ACC112 (cell line): ENCODE results near the gene SETD3.

Experiments used
- H2AFZ ChIP-seq: fragments of 200-600 bp; sonication (generic); one replicate; pipeline ENCODE4 v1.6.0; 2017; ENCODE audit warnings: antibody characterized with exemption, low read length; ENCODE audit not compliant: unreplicated experiment
- H3K27ac ChIP-seq: fragments of 200-600 bp; sonication (generic); 2 replicates; pipeline ENCODE4 v1.5.1; 2014; ENCODE audit warnings: low read depth, mild to moderate bottlenecking, antibody characterized with exemption, low read length, moderate library complexity
- H3K27me3 ChIP-seq: fragments of 200-600 bp; sonication (generic); 2 replicates; pipeline ENCODE4 v1.6.1; 2014; ENCODE audit warnings: mild to moderate bottlenecking, antibody characterized with exemption, low read length, moderate library complexity, mixed read lengths; ENCODE audit not compliant: insufficient read depth
- H3K36me3 ChIP-seq: fragments of 200-600 bp; sonication (generic); 2 replicates; pipeline ENCODE4 v1.6.1; 2016; ENCODE audit warnings: mild to moderate bottlenecking, antibody characterized with exemption, low read length, moderate library complexity, mixed read lengths; ENCODE audit not compliant: insufficient read depth
- H3K4me1 ChIP-seq: fragments of 200-600 bp; sonication (generic); one replicate; pipeline ENCODE4 v1.6.1; 2016; ENCODE audit warnings: low read length, mixed read lengths; ENCODE audit not compliant: insufficient read depth, unreplicated experiment, control insufficient read depth
- H3K4me3 ChIP-seq: fragments of 200-600 bp; sonication (generic); 2 replicates; pipeline ENCODE4 v1.5.1; 2014; ENCODE audit warnings: mild to moderate bottlenecking, low read depth, low read length
- H3K79me2 ChIP-seq: fragments of 200-600 bp; sonication (generic); one replicate; pipeline ENCODE4 v1.6.0; 2016; ENCODE audit warnings: low read length; ENCODE audit not compliant: control insufficient read depth, unreplicated experiment, insufficient read depth

The SETD3 gene

GRCh38 chr14:99381688-99382060, 99.0 kb downstream of the SETD3 start:
- H3K27ac ChIP-seq: no peak overlapping the region

GRCh38 chr14:99380991-99381687, 99.5 kb downstream of the SETD3 start:
- no peak overlapping the region for H3K27ac ChIP-seq
- H3K36me3 ChIP-seq: no peaks in the 10 kb centered on the region
- H3K27me3 ChIP-seq: peaks cover 29% of the 10 kb centered on the region
- H3K4me1 ChIP-seq: peaks cover 9% of the 10 kb centered on the region
- no peaks in the 10 kb centered on the region for H3K79me2 ChIP-seq
- no peak overlapping the region for H3K4me3 ChIP-seq
- H2AFZ ChIP-seq: no peak overlapping the region

More at GRCh38 chr14:99381688-99382060, 99.0 kb downstream of the SETD3 start:
- Histone ChIP-seq H3K4me1 (peaks cover 9% of the 10 kb centered on the region), H3K27me3 (peaks cover 34% of the 10 kb centered on the region), H3K79me2 (no peaks in the 10 kb centered on the region), H2AFZ (no peak overlapping the region), H3K4me3 (no peak overlapping the region), H3K36me3 (no peaks in the 10 kb centered on the region)

DNA sequence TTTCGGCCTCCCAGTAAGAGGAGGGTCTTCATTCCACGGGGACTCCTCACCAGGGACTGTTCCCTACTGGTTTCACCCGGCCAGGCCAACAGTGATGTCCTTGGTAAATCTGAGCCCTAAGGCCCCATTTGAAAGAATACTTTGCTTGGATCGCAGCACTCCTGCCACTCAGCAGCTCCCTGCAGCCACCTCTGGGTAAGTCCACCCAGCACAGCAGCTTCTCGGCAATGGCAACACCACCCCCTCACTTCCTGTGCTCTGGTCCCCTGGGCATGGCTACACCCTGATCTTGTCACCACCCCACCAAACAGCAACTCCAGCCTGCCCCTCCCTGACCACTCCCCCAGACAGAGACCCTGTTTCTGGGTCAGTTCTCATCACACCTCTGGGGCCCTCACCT, 100.3 kb downstream of the SETD3 start:
- Histone ChIP-seq H2AFZ (no peak overlapping the region), H3K36me3 (no peaks in the 10 kb centered on the region), H3K4me3 (no peak overlapping the region), H3K79me2 (no peaks in the 10 kb centered on the region), H3K27ac (no peak overlapping the region), H3K4me1 (peaks cover 9% of the 10 kb centered on the region), H3K27me3 (peaks cover 21% of the 10 kb centered on the region)

DNA sequence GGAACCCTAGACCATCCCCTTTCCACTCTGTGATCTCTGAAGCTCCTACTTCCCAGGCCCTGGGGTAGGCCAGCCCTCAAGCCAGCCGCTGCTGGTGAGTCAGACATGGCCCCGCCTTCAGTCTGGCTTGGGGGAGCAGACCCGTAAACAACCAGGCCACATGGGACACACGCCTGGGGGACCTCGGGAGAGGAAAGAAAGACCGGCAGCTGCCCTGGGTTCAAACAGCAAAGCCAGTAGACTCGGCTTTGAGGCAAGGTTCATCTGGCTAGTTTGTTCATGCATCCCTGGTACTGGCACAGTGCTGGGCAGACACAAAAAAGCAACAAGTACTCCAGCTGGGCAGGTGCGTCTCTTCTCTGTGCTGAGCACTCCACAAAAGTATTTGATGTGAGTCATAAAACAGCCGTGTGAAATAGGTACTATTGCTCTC, 101.9 kb downstream of the SETD3 start:
- Histone ChIP-seq H3K36me3 (no peaks in the 10 kb centered on the region), H3K4me3 (no peak overlapping the region), H3K27me3 (peaks cover 12% of the 10 kb centered on the region), H3K27ac (no peak overlapping the region), H3K4me1 (peaks cover 9% of the 10 kb centered on the region), H3K79me2 (no peaks in the 10 kb centered on the region), H2AFZ (peak overlapping the region; percentile 4)

DNA sequence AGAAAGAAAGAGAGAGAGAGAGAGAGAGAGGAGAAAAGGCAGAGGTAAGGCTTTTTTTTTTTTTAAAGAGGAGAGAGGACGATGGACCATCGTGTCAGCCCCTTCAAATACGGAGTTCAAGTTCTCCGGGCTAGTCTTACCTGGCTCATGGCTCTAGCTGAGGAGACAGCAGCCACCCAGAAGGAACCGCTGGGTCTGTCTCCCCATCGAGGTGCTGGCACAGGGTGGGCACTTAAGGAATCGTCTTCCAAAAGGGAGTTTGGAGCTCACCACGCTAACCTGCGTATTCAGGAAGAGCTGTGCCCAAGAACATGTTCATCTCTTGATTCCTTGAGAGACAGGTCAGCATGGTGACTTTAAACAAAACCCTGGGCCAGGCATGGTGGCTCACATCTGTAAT, 102.7 kb downstream of the SETD3 start:
- peaks cover 9% of the 10 kb centered on the region for H3K4me1 ChIP-seq
- no peaks in the 10 kb centered on the region for H3K36me3 ChIP-seq
- H3K4me3 ChIP-seq: no peak overlapping the region
- no peak overlapping the region for H3K27ac ChIP-seq
- H3K79me2 ChIP-seq: no peaks in the 10 kb centered on the region
- peaks cover 13% of the 10 kb centered on the region for H3K27me3 ChIP-seq
- H2AFZ ChIP-seq: no peak overlapping the region

GRCh38 chr14:99374964-99375363, 105.7 kb downstream of the SETD3 start:
- H3K4me3 ChIP-seq: no peak overlapping the region
- no peak overlapping the region for H3K27ac ChIP-seq
- H3K79me2 ChIP-seq: no peaks in the 10 kb centered on the region
- H3K27me3 ChIP-seq: peaks cover 26% of the 10 kb centered on the region
- H2AFZ ChIP-seq: no peak overlapping the region
- peaks cover 7% of the 10 kb centered on the region for H3K4me1 ChIP-seq
- no peaks in the 10 kb centered on the region for H3K36me3 ChIP-seq

GRCh38 chr14:99363616-99364290, 116.9 kb downstream of the SETD3 start:
- Histone ChIP-seq H3K36me3 (no peaks in the 10 kb centered on the region), H3K4me1 (no peaks in the 10 kb centered on the region), H3K79me2 (no peaks in the 10 kb centered on the region), H3K27ac (no peak overlapping the region), H2AFZ (no peak overlapping the region), H3K4me3 (no peak overlapping the region), H3K27me3 (peaks cover 12% of the 10 kb centered on the region; the same call in 1 of the 2 replicates)

DNA sequence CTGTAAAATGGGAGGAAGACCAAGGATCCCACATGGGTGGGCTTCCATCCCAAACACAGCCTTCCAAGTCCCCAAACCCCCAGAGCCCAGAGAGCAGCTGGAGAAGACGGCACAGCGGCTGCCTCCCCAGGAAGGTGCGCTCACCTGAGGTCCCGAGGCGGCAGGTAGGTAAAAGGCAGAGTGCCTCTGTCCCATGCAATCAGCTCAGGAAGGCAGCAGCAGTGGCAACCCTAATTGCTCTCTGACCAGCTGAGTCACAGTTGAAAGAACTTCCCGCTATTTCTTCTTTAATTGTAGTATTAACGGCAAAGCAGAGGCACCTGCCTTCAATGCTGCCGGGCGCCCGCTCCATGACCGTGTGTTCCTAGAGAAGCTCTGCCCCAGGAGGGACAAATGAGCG, 117.6 kb downstream of the SETD3 start:
- no peaks in the 10 kb centered on the region for H3K4me1 ChIP-seq
- H3K36me3 ChIP-seq: no peaks in the 10 kb centered on the region
- H2AFZ ChIP-seq: no peak overlapping the region
- no peak overlapping the region for H3K27ac ChIP-seq
- no peaks in the 10 kb centered on the region for H3K79me2 ChIP-seq
- H3K27me3 ChIP-seq: peaks cover 17% of the 10 kb centered on the region; the same call in 1 of the 2 replicates
- no peak overlapping the region for H3K4me3 ChIP-seq

GRCh38 chr14:99361596-99362215, 119.0 kb downstream of the SETD3 start:
- H3K79me2 ChIP-seq: no peaks in the 10 kb centered on the region
- H3K36me3 ChIP-seq: no peaks in the 10 kb centered on the region
- no peak overlapping the region for H3K4me3 ChIP-seq
- H3K27ac ChIP-seq: no peak overlapping the region
- H3K27me3 ChIP-seq: peaks cover 28% of the 10 kb centered on the region; the same call in 1 of the 2 replicates
- no peak overlapping the region for H2AFZ ChIP-seq
- H3K4me1 ChIP-seq: no peaks in the 10 kb centered on the region

DNA sequence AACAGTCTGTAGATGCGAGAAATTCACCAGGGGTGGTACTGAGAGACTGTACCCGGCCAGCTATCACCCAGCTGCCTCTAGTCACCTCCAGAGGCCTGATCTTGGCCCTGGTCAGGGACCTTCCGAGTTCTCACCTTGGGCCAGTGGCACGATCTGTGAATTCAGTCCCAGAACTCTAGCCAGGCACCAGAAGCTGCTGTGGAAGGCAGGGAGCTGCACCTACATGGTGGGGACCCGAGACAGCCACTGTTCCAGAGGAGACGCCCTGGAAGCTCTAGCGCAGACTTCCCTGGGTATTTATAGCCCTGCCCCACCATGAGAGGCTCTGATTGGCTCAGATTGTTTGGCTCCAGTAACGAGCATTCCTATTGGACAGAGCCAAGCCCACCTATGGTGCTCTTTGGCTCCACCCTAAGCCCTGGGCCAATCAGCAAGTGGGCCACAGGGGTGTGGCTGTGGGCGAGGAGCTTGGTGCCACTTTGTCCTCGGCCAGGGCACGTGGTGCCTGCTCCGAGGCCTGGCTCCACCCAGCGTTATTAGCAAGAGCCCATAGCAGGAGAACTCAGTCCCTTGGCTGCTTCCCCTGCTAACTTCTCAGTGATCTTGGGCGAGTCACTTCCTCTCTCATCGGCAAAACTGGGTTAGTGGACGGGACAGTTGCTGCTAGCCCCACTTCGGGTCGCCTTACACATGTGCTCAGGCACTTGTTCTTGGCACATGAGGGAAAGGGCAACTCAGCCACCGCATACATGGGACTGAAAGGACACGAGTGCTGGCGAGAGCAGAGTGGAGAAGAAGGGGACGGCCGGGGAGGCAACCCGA, 119.7 kb downstream of the SETD3 start:
- no peak overlapping the region for H3K4me3 ChIP-seq
- H3K27ac ChIP-seq: no peak overlapping the region
- H3K27me3 ChIP-seq: peaks cover 35% of the 10 kb centered on the region
- H2AFZ ChIP-seq: no peak overlapping the region
- no peaks in the 10 kb centered on the region for H3K36me3 ChIP-seq
- H3K4me1 ChIP-seq: no peaks in the 10 kb centered on the region
- no peaks in the 10 kb centered on the region for H3K79me2 ChIP-seq
